ENCODE measurements around the gene UNKL. TPM values are rescaled to one million over a fixed set of nuclear protein-coding genes. Genes with fewer than 3 reads are reported as not detected.

The UNKL gene
- total and polyA plus RNA-seq, 2 experiments from 2014 or later = 6.1 to 13.0 TPM

DNA sequence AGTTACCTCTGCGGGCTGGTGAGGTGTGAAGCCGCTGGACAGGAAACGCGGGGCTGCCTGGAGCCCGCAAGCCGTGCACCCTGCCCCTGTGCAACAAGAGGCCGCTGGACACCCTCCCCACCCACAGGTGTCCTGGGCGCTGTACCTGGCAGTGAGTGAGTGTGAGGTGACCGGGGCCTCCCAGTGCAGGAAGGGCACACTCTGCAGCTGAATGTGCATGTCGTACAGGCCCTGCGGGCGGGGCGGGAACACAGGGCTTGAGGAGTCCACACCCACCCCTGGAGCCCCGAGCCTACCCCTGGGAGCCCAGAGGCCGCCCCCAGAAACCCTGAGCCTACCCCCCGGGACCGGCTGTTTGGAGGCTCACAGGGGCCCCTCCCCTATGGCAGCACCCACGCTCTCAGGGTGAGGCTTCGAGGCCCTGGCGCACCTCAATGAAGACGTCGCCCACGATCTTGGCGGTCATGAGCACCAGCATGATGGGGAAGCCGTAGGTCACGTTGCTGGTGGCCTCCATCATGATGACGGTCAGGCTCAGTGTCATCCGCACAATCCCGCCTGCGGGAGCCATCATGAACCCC is 34.1 kb upstream of the UNKL start:
- TF ChIP-seq EZH2phosphoT487 (IDR thresholded peaks at IDR 0.05; ENCODE audit: insufficient read depth, low read depth) (no peak), EZH2 (IDR thresholded peaks at IDR 0.05; ENCODE audit: insufficient read depth, poor library complexity, severe bottlenecking) (no peak)
- Histone ChIP-seq H3F3A (ENCODE audit: insufficient read depth) (no peaks in the 10 kb centered on the region), H3K9me2 (ENCODE audit: insufficient read depth) (no peaks in the 10 kb centered on the region), H3K9ac (no peak overlapping the region), H3K4me2 (ENCODE audit: unreplicated experiment) (no peak overlapping the region), H2AFZ (no peak overlapping the region), H3K27me3 (replicated peaks; ENCODE audit: insufficient read depth) (no peaks in the 10 kb centered on the region), H3K27ac (no peak overlapping the region), H4K20me1 (ENCODE audit: insufficient read depth) (no peaks in the 10 kb centered on the region), H3K4me3 (no peak overlapping the region), H3K9me3 (ENCODE audit: low read depth) (no peaks in the 10 kb centered on the region), H3K79me2 (ENCODE audit: insufficient read depth) (no peaks in the 10 kb centered on the region), H3K4me1 (ENCODE audit: insufficient read depth) (no peaks in the 10 kb centered on the region), H3K36me3 (ENCODE audit: low read depth) (no peaks in the 10 kb centered on the region)
- in situ Hi-C loops (cut with MboI) = no loop called here
- no peak for DNase-seq
- 95 to 98% methylated on average over 19 to 30 of the region's 30 CpGs for WGBS, 2 experiments (ENCODE audit: low coverage in 1 of 2, low lambda C conversion rate in 2 of 2, missing lambda C conversion rate in 2 of 2)

DNA sequence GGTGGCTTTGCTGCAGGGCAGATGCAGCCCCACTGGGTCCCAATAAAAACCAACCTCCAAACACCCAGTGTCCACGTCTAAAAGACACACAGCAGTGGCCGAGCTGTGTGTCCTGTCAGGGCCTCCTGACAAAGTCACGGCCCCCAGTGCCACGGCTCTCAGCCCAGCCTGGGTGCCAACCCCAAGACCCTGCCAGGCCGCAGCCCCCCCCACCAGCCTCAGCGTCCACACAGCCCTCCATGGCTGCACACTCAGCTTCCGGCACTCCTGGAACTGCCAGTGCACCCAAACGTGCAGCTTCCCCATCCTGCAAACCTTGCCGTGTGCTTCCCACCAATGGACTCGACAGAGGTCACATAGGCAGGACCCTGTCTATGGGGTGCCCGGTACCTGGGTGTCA is 33.5 kb upstream of the UNKL start:
- Histone ChIP-seq H3K4me1 (ENCODE audit: insufficient read depth) (no peaks in the 10 kb centered on the region), H3K27ac (no peak overlapping the region), H3K36me3 (ENCODE audit: low read depth) (no peaks in the 10 kb centered on the region), H3K9ac (no peak overlapping the region), H3F3A (ENCODE audit: insufficient read depth) (no peaks in the 10 kb centered on the region), H3K27me3 (replicated peaks; ENCODE audit: insufficient read depth) (no peaks in the 10 kb centered on the region), H2AFZ (no peak overlapping the region), H3K4me2 (ENCODE audit: unreplicated experiment) (no peak overlapping the region), H3K9me3 (ENCODE audit: low read depth) (no peaks in the 10 kb centered on the region), H3K9me2 (ENCODE audit: insufficient read depth) (no peaks in the 10 kb centered on the region), H4K20me1 (ENCODE audit: insufficient read depth) (no peaks in the 10 kb centered on the region), H3K4me3 (no peak overlapping the region), H3K79me2 (ENCODE audit: insufficient read depth) (no peaks in the 10 kb centered on the region)
- 88 to 92% methylated on average over 9 to 11 of the region's 11 CpGs for WGBS, 2 experiments (ENCODE audit: low coverage in 1 of 2, low lambda C conversion rate in 2 of 2, missing lambda C conversion rate in 2 of 2)
- in situ Hi-C loops (cut with MboI) = no loop called here
- no peak for TF ChIP-seq EZH2 (IDR thresholded peaks at IDR 0.05; ENCODE audit: insufficient read depth, poor library complexity, severe bottlenecking)
- DNase-seq = no peak

GRCh38 chr16:1446296-1447080 is 32.0 kb upstream of the UNKL start:
- Histone ChIP-seq H3K79me2 (ENCODE audit: insufficient read depth) (no peaks in the 10 kb centered on the region), H3F3A (ENCODE audit: insufficient read depth) (no peaks in the 10 kb centered on the region), H3K4me2 (ENCODE audit: unreplicated experiment) (no peak overlapping the region), H2AFZ (no peak overlapping the region), H3K4me1 (ENCODE audit: insufficient read depth) (no peaks in the 10 kb centered on the region), H3K27me3 (replicated peaks; ENCODE audit: insufficient read depth) (no peaks in the 10 kb centered on the region), H3K27ac (no peak overlapping the region), H3K9ac (no peak overlapping the region), H3K36me3 (ENCODE audit: low read depth) (no peaks in the 10 kb centered on the region), H3K9me3 (ENCODE audit: low read depth) (no peaks in the 10 kb centered on the region), H3K9me2 (ENCODE audit: insufficient read depth) (no peaks in the 10 kb centered on the region), H3K4me3 (no peak overlapping the region), H4K20me1 (ENCODE audit: insufficient read depth) (no peaks in the 10 kb centered on the region)
- in situ Hi-C loops (cut with MboI) = no loop called here
- DNase-seq = no peak
- no peak for TF ChIP-seq EZH2 (IDR thresholded peaks at IDR 0.05; ENCODE audit: insufficient read depth, poor library complexity, severe bottlenecking)
- TF ChIP-seq EZH2phosphoT487 (IDR thresholded peaks at IDR 0.05; ENCODE audit: insufficient read depth, low read depth) = no peak
- 95% methylated on average over 25 to 33 of the region's 41 CpGs for WGBS, 2 experiments (ENCODE audit: low coverage in 1 of 2, low lambda C conversion rate in 2 of 2, missing lambda C conversion rate in 2 of 2)

DNA sequence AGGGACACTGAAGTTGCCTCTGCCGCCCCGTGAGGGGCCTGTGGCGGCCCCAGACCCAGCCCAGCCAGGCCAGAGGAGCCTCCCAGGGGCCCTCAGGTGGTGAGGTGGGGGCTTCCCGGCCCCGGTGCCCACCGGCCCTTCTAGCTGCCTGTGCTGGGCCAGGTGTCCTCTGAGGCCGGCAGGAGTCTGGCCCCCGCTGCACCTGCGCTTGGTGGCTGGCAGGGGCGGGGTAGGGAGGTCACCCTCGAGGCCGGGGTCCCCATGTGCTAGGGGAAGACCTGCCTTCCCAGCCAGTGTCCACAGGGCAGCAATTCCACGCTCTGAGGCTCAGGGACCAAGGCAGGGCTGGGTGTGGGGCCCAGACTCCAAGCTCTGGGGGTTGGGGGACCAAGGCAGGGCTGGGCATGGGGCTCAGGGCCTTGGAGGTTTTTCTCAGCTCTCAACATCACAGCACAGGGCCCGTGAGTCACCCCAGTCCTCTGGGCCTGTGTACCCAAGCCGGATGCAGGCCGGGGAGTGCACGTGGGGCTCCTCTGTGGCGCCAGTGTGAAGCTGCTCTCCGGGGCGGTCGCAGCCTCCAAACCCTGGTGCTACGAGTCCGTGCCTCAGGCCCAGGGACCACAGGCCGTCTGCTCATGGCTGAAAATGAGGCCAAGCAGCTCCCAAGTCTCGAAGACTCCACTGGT is 31.2 kb upstream of the UNKL start:
- H3K36me3 ChIP-seq (ENCODE audit: low read depth) = no peaks in the 10 kb centered on the region
- no peaks in the 10 kb centered on the region for H3K9me3 ChIP-seq (ENCODE audit: low read depth)
- in situ Hi-C loops (cut with MboI) = no loop called here
- no peak overlapping the region for H2AFZ ChIP-seq
- H3K27me3 ChIP-seq (replicated peaks; ENCODE audit: insufficient read depth) = no peaks in the 10 kb centered on the region
- no peaks in the 10 kb centered on the region for H3F3A ChIP-seq (ENCODE audit: insufficient read depth)
- H3K9me2 ChIP-seq (ENCODE audit: insufficient read depth) = no peaks in the 10 kb centered on the region
- no peaks in the 10 kb centered on the region for H3K4me1 ChIP-seq (ENCODE audit: insufficient read depth)
- no peak overlapping the region for H3K4me2 ChIP-seq (ENCODE audit: unreplicated experiment)
- no peak overlapping the region for H3K9ac ChIP-seq
- DNase-seq = no peak
- no peak overlapping the region for H3K4me3 ChIP-seq
- TF ChIP-seq EZH2phosphoT487 (IDR thresholded peaks at IDR 0.05; ENCODE audit: insufficient read depth, low read depth) = no peak
- no peaks in the 10 kb centered on the region for H4K20me1 ChIP-seq (ENCODE audit: insufficient read depth)
- H3K27ac ChIP-seq = no peak overlapping the region
- H3K79me2 ChIP-seq (ENCODE audit: insufficient read depth) = no peaks in the 10 kb centered on the region
- 83 to 87% methylated on average over 22 to 24 of the region's 25 CpGs for WGBS, 2 experiments (ENCODE audit: low coverage in 1 of 2, low lambda C conversion rate in 2 of 2, missing lambda C conversion rate in 2 of 2)

Data from GM23248 (cell line).